Small intestine (tissue), 7 donors: ENCODE measurements around the gene GH1. TPM values are rescaled to one million over a fixed set of nuclear protein-coding genes. Genes with fewer than 3 reads are reported as not detected.

Source experiments
- DNase-seq, 2 donors: peaks; one replicate each; pipeline versions ENCODE4 v3.0.0 to v3.0.0-alpha.2; 2013
- FAIRE-seq: peaks from 2 replicates; lab custom pipeline; 2012; peaks lifted over from hg19 to GRCh38; lab: Jason Lieb, UNC
- H3K27ac ChIP-seq, 3 donors: one replicate each; pipeline ENCODE4 v1.5.1; 2013; ENCODE audit warnings: low read length in 2 of 3, mild to moderate bottlenecking in 2 of 3, control low read depth in 1 of 3, inconsistent platforms in 1 of 3, low read depth in 1 of 3, moderate library complexity in 1 of 3
- H3K27me3 ChIP-seq, 3 donors: one replicate each; pipeline ENCODE4 v1.6.1; 2013; ENCODE audit warnings: low read length in 3 of 3, inconsistent platforms in 1 of 3; ENCODE audit not compliant: control insufficient read depth in 3 of 3, insufficient read depth in 3 of 3
- H3K36me3 ChIP-seq, 3 donors: one replicate each; pipeline ENCODE4 v1.6.1; 2013; ENCODE audit warnings: low read length in 3 of 3, inconsistent platforms in 1 of 3, low read depth in 1 of 3, mild to moderate bottlenecking in 1 of 3, moderate library complexity in 1 of 3; ENCODE audit not compliant: control insufficient read depth in 3 of 3, insufficient read depth in 2 of 3
- H3K4me1 ChIP-seq, 3 donors: one replicate each; pipeline ENCODE4 v1.6.1; 2013; ENCODE audit warnings: low read length in 2 of 3, inconsistent platforms in 1 of 3, low read depth in 1 of 3, mild to moderate bottlenecking in 1 of 3, moderate library complexity in 1 of 3; ENCODE audit not compliant: control insufficient read depth in 3 of 3, insufficient read depth in 2 of 3
- H3K4me3 ChIP-seq, 3 donors: one replicate each; pipeline ENCODE4 v1.5.1; 2013; ENCODE audit warnings: low read length in 3 of 3, control low read depth in 1 of 3, inconsistent platforms in 1 of 3, low read depth in 1 of 3, mild to moderate bottlenecking in 1 of 3, moderate library complexity in 1 of 3
- H3K9me3 ChIP-seq, 2 donors: one replicate each; pipeline ENCODE4 v1.6.1; 2013; ENCODE audit warnings: low read depth in 1 of 2, low read length in 1 of 2; ENCODE audit not compliant: control insufficient read depth in 2 of 2, insufficient read depth in 1 of 2
- WGBS, 3 donors: extraction: QIAGEN DNeasy Blood & Tissue Kit; methylation state at CpG; one replicate each; pipeline ENCODE4 v1.1.7; 2013; 5-methylcytosine and 5-hydroxymethylcytosine counted together
- polyA plus RNA-seq, 4 donors: library from polyadenylated mRNA; stranded (reverse) in 3 of 4; unstranded in 1 of 4; fragments of 200-250 nt in 3 of 4; fragments of 120-200 nt in 1 of 4; gene quantifications; one replicate each; pipeline versions ENCODE4 v1.2.1 to v1.2.3, GENCODE V29; 2013
- donor health status: healthy with polysubstance abuse.
- donor health status: control.
- donor health status: control.
- donor health status: Bipolar disorder and iron deficiency.
- donor health status: healthy.

GH1 gene
- polyA plus RNA-seq, 4 donors = 0.06 TPM; not detected in 3

DNA sequence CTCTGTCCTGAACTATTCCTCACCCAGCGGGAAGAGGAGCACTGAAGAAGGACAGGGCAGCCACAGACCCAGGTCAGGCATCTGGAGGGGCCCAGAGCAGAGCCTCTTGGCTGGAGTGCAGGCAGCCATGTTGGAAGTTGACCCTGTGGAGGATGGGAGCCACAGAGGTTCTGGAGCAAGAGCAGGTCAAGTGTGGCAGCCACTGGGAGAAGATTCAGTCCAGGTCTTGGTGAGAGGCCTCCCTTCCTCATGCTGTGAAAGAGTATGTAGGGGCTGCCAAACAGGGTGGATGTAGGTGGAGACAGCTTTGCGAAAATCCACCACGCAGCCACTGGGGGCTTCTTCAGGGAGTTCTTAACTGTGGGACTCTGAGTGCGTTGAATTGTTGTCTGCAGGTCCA is 14.1 kb upstream of the GH1 start:
- peak overlapping the region in 1 of 3 donors; percentile 36 for H3K27ac ChIP-seq
- no peaks in the 10 kb centered on the region for H3K9me3 ChIP-seq
- H3K4me1 ChIP-seq = peaks cover 0 to 7% (median 0%) of the 10 kb centered on the region in 3 donors
- FAIRE-seq (no peak), DNase-seq (no peak)
- no peak overlapping the region for H3K4me3 ChIP-seq
- WGBS, 3 donors = 90 to 98% (median 91%) methylated on average over 4 of the region's 4 CpGs
- H3K27me3 ChIP-seq = no peaks in the 10 kb centered on the region
- no peaks in the 10 kb centered on the region for H3K36me3 ChIP-seq

DNA sequence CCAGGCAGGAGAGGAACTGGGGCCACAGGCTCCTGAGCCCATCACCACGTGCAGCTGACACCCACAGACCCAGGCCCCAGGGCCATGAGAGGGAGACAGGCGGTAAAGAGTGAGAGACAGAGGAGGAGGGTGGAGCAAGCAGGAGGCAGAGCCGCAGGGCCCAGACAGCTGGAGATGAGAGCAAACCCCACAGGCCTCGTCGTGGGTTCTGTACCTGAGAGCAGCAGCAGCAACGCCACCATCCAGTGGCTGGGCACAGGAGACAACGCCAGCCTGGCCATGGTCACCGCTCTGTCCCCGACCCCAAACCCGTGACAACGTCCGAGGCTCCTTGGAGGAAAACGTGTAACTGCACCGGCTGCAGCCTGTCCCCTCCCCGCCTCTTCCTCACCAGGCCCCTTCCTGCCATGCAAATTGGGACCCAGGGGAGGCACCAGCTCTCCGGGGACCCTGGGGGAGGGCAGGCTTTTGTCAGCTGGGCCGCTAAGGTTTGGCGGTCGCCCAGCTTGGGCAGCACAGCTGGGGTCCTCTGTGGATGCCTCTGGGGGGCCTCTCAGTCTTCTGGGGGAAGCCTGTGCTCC is 13.4 kb upstream of the GH1 start, which contains the start of gene CD79B:
Gene CD79B (minus strand): TSS at position 351 of the 581 bp plus-strand sequence. CDS start 70 bp downstream, at position 281.
- no peaks in the 10 kb centered on the region for H3K27me3 ChIP-seq
- H3K4me1 ChIP-seq = peaks cover 0 to 7% (median 0%) of the 10 kb centered on the region in 3 donors
- no peaks in the 10 kb centered on the region for H3K9me3 ChIP-seq
- no peaks in the 10 kb centered on the region for H3K36me3 ChIP-seq
- FAIRE-seq (no peak), DNase-seq (no peak)
- peak within 1 kb of the TSS in 2 of 3 donors; percentile 26 to 43 for H3K4me3 ChIP-seq
- peak within 1 kb of the TSS in 1 of 3 donors; percentile 62 for H3K27ac ChIP-seq
- WGBS, 3 donors = 61 to 77% (median 74%) methylated on average over 19 of the region's 19 CpGs

DNA sequence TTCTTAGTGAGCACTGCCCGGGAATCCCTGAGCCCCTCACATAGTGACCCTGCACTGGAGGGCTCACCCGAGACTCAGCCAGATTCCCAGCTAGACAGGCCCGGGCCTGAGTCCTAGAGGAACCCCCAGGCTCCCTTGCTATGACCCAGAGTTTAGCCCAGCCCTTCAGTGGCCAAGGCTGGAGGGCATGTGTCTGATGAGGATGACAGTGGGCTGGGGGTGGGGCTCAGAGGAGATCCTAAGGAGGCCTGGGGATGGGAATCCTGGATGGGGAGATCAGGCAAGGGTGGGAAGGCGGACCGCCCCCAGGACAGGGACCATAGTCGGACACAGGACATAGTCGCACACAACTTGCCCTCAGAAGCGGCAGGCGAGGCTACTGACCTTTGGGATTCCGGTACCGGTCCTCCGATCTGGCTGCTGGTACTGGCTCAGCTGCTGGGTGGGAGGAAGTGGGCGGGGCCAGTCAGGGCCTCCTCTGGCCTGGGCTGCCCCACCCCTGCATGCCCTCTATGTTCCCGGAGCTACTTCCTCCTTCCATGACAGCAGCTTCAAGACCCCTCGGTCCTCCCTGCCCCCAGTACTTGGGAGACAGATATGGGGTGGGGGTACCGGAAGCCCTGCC is 12.4 kb upstream of the GH1 start:
- 42 to 55% (median 44%) methylated on average over 14 to 16 of the region's 16 CpGs for WGBS, 3 donors
- Histone ChIP-seq H3K27ac (peak overlapping the region in 1 of 3 donors; percentile 62), H3K36me3 (no peaks in the 10 kb centered on the region), H3K4me3 (peak overlapping the region in 1 of 3 donors; percentile 39), H3K9me3 (no peaks in the 10 kb centered on the region), H3K27me3 (no peaks in the 10 kb centered on the region), H3K4me1 (peaks cover 0 to 7% (median 0%) of the 10 kb centered on the region in 3 donors)
- FAIRE-seq (no peak), DNase-seq (peak; percentile 44 to 47)

DNA sequence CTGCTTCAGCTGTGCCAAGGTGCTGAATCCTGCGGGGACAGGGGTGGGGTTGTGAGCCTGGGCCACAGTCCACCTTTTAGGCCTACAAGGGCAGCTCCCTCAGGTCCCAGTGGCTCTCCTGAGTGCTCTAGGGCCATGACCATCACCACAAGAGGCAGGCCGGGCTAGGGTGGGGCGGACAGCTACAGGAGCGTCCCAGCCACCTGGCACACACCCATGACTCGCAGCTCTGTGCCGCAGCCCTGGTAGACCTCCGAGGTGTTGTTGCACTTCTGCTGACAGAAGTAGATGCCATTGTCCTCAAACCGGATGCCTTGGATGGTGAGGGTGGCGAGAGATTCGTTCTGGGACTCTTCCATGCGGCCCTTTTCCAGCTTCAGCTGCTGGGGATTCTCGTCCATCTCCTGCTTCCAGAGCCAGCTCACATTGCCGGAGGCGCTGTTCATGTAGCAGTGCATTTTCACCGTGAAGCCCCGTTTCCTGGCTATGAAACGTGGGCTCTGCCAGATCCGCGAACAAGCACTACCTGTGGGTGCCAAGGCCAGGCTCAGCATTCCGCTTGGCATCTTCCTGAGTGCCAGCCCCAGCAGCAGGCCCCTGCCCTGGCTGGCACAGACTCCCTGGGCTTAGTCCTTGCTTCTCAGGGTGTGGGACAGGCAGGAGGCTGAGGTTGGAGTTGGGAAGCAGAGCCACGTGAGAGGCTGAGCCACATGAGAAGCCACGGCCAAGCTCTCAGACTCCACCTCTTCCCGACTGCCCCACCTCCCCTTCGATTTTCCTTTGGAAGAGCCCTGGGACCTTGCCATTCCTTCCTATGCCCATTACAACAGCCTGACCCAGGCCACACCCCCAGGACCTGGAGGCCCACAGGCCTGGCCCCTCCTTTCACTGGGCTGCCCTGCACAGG is 11.5 kb upstream of the GH1 start:
- Histone ChIP-seq H3K27ac (no peak overlapping the region), H3K27me3 (no peaks in the 10 kb centered on the region), H3K4me3 (no peak overlapping the region), H3K4me1 (peaks cover 0 to 7% (median 0%) of the 10 kb centered on the region in 3 donors), H3K36me3 (no peaks in the 10 kb centered on the region), H3K9me3 (no peaks in the 10 kb centered on the region)
- DNase-seq = no peak
- WGBS, 3 donors = 84 to 86% (median 86%) methylated on average over 24 of the region's 24 CpGs
- no peak for FAIRE-seq

DNA sequence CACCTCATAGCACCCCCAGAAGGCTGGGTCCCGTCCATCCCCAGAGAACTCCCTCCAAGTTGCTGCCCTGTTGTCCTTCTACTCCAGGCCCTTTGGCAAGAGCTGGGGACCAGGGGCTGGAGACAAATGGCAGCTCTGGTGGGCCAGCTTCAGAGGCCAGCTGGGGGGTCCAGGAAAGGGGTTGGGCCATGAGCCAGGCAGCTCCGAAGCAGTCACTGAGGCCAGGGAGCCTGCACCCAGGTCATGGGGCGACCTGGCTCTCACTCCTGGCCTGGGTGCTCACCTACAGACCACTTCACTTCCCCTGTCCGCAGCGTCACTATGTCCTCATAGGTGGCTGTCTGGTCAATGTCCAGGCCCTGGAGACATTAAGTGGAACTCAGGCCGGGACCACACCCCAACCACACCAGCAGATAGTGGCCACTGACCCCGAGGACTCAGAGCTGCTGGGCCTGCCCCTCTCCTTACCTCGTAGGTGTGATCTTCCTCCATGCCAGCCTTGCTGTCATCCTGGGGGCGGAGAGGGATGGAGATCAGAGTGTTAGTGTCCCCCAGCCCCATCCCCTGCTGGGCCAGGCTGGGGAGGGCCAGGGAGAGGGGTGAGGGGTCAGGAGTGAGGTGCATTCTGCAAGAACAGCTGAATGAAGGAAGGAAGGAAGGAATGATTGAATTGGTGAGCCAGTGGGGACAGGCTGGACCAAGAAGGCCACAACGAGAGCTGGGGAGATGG is 10.5 kb upstream of the GH1 start:
- 82 to 90% (median 88%) methylated on average over 10 of the region's 10 CpGs for WGBS, 3 donors
- Histone ChIP-seq H3K9me3 (no peaks in the 10 kb centered on the region), H3K27ac (no peak overlapping the region), H3K27me3 (no peaks in the 10 kb centered on the region), H3K36me3 (no peaks in the 10 kb centered on the region), H3K4me1 (peaks cover 0 to 7% (median 0%) of the 10 kb centered on the region in 3 donors), H3K4me3 (no peak overlapping the region)
- DNase-seq (no peak), FAIRE-seq (no peak)

DNA sequence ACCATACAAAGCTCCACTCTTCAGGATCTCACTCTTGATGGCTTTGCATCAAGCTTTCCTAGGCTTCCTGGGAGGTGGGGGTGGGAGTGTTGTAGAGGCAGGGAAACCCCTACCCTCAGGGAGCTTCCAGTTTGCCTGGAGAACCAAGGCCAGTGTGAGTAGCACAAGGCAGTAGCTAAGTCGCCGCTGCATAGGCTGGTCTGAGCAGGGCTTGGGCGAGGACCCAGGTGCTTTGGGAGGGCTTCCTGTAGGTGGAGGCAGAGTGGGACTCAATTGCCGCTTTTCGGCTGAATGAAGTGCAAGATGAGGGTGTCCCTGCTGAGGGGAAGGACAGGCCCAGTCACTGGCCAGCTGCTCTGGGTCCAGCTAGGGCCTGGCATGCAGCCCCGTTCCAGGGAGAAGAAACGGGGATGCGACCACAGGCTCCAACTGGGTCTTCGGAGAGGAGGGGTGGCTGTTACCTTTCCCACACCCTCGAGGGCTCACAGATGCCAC is 9.6 kb upstream of the GH1 start:
- 83 to 85% (median 84%) methylated on average over 9 to 10 of the region's 10 CpGs for WGBS, 3 donors
- Histone ChIP-seq H3K27me3 (no peaks in the 10 kb centered on the region), H3K4me3 (no peak overlapping the region), H3K9me3 (no peaks in the 10 kb centered on the region), H3K4me1 (peaks cover 0 to 7% (median 0%) of the 10 kb centered on the region in 3 donors), H3K36me3 (no peaks in the 10 kb centered on the region), H3K27ac (no peak overlapping the region)
- DNase-seq (no peak), FAIRE-seq (no peak)

DNA sequence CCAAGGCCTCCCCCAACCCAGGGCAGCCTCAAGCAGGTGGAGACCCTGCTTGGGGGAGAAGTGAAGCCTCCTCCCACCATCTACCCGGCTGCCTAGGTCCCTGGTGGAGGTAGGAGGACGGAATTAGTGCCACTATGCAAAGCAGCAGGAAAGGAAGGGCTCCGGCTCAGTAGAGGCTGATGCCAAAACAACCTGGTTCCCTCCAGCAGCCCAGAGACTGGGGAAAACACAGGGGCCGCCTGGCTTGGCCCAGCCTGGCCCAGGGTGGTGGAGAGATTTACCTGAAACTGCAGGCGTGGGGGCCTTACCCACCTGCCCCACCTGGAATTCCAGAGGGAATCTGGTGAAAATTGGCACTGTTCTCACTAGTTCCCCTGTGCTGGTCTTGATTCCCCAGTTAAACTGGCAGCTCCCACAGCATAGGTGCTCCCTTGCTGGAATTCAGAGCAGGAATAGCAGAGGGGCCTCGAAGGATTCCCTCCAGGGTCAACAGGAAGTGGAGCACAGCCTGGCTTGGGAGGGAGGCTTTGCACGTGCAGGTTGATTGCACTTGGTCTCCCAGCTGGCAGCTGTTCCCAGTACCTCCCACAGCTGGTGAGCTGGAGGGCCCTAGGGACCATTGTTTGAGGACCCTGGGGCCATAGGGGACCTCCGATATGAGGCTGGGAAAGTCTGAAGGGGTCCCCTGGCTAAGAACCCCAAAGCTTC is 9.0 kb upstream of the GH1 start:
- Histone ChIP-seq H3K4me3 (no peak overlapping the region), H3K27ac (no peak overlapping the region), H3K27me3 (no peaks in the 10 kb centered on the region), H3K36me3 (no peaks in the 10 kb centered on the region), H3K9me3 (no peaks in the 10 kb centered on the region), H3K4me1 (peaks cover 0 to 7% (median 0%) of the 10 kb centered on the region in 3 donors)
- 62 to 63% (median 62%) methylated on average over 7 to 8 of the region's 8 CpGs for WGBS, 3 donors
- DNase-seq (no peak), FAIRE-seq (no peak)
